HT-29 (cell line): ENCODE measurements around the gene DNASE1L3. TPM values are rescaled to one million over a fixed set of nuclear protein-coding genes. Genes with fewer than 3 reads are reported as not detected.

Source experiments
- DNase-seq: peaks from one replicate; pipeline ENCODE4 v3.0.0-alpha.2; 2015; ENCODE audit warnings: low spot score
- total RNA-seq: library from RNA; depleted of rRNA; stranded (reverse); fragments of >200 nt; shearing (Covaris generic); gene quantifications from 2 replicates; pipeline ENCODE4 v1.2.3, GENCODE V29; 2014; rRNA removed

Gene DNASE1L3
- total RNA-seq, 1 experiment from 2014 or later: not detected

- DNase-seq: peak; percentile 91
These were observed 49.1 kb downstream of the DNASE1L3 start for GRCh38 chr3:58161435-58162398.

DNA sequence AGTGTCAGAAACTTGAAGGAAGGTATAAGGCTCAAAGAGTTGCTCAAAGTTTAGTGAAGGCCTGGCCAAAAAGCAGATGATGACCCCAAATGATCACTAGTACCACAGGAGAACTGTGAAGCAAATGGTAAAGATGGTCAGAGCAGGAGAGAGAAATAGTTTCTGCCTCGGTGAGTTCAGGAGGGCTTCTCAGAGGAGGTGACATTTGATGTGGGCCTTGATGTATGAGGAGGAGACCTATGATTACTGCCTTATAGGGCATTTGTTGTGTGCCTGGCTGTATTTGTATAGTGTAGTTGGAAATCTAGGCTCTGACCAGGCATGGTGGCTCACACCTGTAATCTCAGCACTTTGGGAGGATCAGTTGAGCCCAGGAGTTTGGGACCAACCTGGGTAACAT, 50.4 kb downstream of the DNASE1L3 start:
- no peak for DNase-seq

DNA sequence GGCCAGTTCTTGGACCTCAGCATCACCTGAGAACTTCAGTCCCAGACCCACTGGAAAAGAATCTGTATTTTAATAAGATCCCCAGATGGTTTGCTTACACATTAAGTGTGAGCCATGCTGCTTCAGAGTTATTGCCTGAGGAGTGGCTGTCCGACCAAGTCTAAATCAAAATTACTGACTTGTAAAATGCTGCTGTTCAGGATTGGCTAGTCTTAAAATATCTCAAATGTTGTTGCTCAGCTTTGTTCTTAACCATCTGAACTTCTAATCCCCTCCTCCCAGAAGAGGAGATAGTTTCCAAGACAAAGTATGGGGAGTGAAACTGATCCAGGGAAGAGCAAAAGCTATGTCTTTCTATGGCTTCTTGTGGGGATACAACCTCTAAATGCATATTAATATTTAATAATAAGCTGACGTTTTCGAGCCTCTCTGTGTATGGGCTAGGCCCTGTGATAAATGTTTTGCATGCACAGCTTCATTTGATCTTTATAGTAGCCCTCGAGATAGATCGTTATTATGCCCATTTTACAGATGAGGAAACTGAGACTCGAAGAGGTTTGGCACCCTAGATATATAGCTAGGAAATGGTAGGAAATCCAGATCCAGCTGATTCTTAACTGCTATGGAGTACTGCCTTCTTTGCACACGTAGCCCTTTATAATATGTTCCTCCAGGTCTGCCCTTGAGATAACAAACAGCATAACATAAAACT, 52.2 kb downstream of the DNASE1L3 start:
- no peak for DNase-seq

DNA sequence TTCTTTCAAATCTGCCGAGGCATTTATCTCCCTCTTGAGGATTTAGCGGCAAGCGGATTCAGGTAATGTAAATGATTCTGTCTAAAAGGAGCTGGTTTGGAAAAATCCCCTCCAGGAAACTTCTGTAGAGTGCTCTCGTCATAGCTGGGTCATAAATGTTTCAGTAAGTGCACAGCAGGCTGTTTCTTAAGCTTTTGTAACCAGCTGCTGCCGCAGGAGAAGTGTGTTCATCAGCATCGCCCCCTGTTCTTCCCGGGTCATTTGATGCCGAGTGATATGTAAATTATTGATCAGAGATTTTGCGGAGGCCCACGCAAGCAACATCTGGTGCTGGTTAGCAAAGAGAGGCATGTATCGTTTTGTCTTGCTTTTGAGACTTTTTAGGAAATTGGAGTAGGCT, 53.1 kb downstream of the DNASE1L3 start:
- no peak for DNase-seq

DNA sequence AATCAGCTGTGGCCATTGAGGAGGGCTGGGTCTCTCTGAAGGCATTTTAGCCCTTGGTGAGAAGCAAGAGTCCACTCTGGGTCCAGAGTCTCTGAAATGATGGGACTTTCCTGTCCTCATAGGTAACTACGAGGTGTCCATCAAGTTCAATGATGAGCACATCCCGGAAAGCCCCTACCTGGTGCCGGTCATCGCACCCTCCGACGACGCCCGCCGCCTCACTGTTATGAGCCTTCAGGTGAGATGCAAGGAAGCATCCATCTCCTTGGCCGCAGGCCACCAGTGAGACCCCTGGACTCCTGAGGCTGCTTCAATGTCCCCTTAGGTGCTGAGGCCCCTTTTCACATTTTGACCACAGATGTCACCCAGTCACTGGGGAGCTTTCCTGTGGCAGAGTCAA, 54.9 kb downstream of the DNASE1L3 start:
- no peak for DNase-seq

GRCh38 chr3:58154626-58155449, 55.9 kb downstream of the DNASE1L3 start:
- DNase-seq: no peak

- DNase-seq: no peak
These were observed 57.4 kb downstream of the DNASE1L3 start for GRCh38 chr3:58153371-58153770.

- no peak for DNase-seq
These were observed 58.4 kb downstream of the DNASE1L3 start for GRCh38 chr3:58152225-58153015.

DNA sequence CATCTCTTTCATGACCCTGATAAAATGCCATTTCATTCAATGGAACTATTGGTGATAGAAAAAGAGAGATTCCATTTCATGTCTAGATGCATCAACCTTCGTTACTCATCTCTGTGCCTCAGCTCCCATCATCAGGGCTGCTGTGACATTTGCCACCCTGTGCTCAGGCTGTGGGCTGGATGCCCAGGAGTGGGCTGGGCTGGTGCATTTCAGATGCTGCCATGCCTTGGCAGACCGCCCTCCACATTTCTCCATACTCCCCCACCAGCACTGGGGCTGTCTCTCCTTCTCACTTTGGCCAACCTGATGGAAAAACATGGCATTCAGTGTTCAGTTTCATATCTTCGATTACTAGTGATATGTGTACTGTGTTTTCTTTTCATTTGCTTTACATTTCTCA, 59.1 kb downstream of the DNASE1L3 start:
- no peak for DNase-seq

GRCh38 chr3:58150810-58151199, 60.0 kb downstream of the DNASE1L3 start:
- DNase-seq: no peak

GRCh38 chr3:58150130-58150809, 60.5 kb downstream of the DNASE1L3 start:
- DNase-seq: no peak

DNA sequence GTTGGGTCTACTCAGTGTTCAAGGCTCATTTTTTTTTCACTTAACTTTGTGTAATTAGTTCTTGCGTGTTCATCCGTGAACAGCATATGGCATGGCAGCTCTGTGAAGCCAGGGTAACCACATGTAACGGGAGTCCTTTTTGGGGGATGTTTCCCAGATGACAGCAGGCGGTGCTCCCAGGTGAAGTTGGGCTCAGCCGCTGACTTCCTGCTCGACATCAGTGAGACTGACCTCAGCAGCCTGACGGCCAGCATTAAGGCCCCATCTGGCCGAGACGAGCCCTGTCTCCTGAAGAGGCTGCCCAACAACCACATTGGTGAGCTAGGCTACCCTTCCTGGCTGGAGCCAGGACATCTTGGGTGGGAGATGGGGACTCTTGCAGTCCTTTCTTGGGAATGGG, 62.7 kb downstream of the DNASE1L3 start:
- no peak for DNase-seq

- DNase-seq: no peak
These were observed 66.1 kb downstream of the DNASE1L3 start for GRCh38 chr3:58144478-58145325.

DNA sequence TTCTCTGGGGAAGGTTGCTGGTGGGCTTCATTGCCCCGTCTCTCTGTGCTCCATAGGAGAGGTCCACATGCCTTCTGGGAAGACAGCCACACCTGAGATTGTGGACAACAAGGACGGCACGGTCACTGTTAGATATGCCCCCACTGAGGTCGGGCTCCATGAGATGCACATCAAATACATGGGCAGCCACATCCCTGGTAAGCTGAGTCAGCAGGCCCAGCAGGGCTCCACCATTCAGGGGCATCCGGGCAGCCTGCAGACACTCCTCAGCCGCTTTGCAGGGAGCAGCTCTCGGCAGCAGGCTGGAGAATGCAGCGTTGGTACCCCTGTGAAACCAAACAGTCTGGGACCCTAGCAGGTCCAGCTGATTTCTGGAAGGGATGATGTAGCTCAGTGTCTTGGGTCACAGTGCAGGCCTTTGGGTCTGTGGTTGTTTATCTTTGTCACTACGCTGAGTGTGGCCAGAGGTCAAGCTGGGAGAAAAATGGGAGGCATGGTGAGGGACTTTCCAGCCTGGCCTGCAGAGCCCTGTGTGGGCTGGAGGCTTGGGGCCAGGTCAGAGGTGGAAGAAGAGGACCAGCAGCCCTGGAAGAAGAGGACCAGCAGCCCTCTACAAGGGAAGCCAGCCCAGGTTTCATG, 67.2 kb downstream of the DNASE1L3 start:
- no peak for DNase-seq

Other genes starting within 250 kb of the DNASE1L3 start
- 225 and 241 TPM in 2 replicates for gene FLNB, start 202.6 kb downstream of the DNASE1L3 start, total RNA-seq
- gene ABHD6, start 26.8 kb upstream of the DNASE1L3 start, total RNA-seq: 6.1 and 10.5 TPM in 2 replicates
- 6.5 and 8.1 TPM in 2 replicates for gene RPP14, start 95.3 kb upstream of the DNASE1L3 start, total RNA-seq
- 0.34 and 1.3 TPM in 2 replicates for gene HTD2, start 95.5 kb upstream of the DNASE1L3 start, total RNA-seq
- 0.23 and 0.89 TPM in 2 replicates for gene PXK, start 121.9 kb upstream of the DNASE1L3 start, total RNA-seq
- 34.2 and 47.8 TPM in 2 replicates for gene PDHB, start 222.9 kb upstream of the DNASE1L3 start, total RNA-seq